HG03175 (cell line): ENCODE measurements around the gene PRAME.
"Not testable (repeated sequence)": the region's sequence is repeated elsewhere in the genome, so short reads cannot be mapped to it uniquely, and the experiment has no call there.

ENCODE experiments used
- ATAC-seq: cut with Tn5 transposase; IDR thresholded peaks from one replicate; pipeline ENCODE4 v1.9.1; 2021; ENCODE audit warnings: mild to moderate bottlenecking, moderate library complexity; ENCODE audit not compliant: unreplicated experiment

PRAME gene

DNA sequence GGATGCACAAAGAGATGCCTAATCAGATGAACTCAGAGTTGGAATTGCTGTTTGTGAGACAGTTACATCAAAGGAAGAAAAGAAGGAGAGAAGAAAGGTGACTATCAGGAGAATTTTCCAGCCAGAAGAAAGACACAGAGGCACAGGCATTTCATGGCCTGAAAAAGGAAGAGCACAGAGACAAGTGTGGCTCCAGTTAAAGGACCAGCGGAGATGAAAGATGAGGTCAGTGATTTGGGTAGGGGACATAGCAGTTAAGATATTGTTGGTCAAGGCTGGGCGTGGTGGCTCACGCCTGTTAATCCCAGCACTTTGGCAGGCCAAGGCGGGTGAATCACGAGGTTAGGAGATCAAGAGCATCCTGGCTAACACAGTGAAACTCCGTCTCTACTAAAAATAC lies 35.6 kb downstream of the PRAME start:
- ATAC-seq: no peak

DNA sequence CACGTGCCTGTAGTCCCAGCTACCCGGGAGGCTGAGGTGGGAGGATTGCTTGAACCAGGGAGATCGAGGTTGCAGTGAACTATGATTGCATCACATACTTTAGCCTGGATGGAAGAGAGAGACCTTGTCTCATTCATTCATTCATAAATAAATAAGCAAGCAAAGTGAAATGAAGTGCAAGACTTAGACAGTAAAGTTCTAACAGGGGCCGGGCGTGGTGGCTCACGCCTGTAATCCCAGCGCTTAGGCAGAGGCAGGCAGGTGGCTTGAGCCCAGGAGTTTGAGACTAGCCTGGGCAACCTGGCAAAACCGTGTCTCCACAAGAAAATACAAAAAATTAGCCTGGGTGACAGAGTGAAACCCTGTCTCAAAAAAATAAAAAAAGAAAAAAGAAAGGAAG lies 37.4 kb downstream of the PRAME start:
- ATAC-seq: no peak

DNA sequence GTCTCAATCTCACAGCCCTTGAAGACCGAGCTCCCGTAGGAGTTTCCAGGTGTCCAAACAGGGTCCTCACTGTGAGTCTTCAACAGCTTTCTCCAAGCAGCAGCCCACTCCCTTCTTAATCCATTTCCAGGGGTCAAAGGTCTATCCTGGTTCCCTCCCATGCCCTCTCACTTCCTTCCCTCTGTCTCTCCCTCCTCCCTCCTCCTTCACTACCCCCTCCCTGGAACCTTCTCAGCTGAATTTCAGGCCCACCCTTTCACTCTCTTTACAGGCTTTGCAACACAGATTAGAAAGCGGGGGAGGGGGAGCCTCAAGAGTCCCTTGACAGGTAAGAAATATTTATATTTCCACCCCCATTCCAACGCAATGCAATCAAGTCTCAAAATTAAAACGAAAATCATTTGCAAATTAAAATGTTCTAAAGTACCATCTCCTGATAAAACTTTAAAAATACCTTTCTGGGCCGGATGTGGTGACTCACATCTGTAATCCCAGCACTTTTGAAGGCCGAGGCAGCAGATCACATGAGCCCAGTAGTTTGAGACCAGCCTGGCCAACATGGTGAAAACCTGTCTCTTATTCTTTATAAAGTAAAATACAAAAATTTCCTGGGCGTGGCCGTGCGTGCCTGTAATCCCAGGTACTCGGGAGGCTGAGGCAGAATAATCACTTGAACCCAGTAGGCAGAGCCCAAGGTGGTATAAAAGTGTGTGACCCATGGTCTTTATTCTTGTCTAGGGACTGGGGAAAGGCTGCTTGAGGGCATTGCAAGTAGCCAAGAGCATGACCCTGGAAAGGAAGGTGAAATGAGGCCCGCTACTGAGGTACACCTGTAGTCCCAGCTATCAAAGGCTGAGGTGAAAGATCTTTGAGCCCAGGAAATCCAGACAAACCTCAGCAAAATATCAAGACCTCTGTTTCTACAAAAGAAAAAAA lies 38.1 kb downstream of the PRAME start:
- ATAC-seq: no peak

DNA sequence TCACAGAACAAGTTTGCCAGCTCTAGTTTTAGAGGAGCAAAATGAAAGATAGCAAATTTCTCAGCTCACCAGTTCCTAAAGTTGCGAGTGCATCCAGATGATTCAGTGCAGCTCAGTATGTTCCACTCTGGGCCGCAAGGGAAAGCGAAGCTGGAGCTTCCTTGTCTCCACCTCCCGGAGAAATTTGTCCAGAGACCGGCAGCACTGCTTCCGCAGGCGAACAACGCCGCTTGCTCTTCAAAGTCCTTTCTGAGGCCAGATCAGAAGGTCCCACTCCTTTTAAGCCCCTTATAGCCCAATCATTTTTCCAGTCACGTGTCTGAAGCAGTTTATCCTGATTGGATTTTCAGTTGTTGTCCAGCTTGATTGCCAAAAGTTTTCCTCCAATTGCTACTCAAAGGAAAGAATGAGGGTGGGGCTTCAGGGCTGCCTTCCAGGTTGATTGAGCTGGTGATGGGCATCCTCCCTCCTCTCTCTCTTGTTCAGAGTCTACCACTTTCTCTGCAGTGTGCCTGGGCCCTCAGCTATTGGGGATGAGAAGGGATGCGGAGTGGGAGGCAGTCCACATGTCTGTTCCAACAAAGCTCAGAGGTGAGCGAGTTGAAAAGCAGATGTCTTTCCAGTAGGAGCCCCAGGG lies 38.9 kb downstream of the PRAME start, which contains the start of gene ZNF280A:
ZNF280A (minus strand) TSS at position 251 of the 637 bp plus-strand sequence. CDS start 4,640 bp downstream, outside the sequence.
- no peak for ATAC-seq

DNA sequence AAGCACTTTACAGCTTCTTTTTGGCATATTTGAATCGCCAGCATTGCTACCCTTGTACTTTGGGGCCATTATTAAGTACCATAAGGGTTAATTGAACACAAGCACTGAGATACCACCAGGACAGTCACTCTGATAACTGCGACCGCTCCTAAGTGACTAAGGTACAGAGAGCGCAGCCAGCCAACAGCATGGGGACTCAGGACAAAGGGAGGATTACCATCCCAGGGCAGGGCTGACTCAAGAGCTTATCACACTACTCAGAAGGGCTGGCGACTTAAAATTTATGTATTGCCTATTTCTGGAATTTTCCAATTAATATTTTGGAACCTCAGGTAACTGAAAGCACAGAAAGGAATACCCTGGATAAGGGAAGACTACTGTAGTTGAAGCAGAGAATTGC lies 39.5 kb downstream of the PRAME start:
- no peak for ATAC-seq

DNA sequence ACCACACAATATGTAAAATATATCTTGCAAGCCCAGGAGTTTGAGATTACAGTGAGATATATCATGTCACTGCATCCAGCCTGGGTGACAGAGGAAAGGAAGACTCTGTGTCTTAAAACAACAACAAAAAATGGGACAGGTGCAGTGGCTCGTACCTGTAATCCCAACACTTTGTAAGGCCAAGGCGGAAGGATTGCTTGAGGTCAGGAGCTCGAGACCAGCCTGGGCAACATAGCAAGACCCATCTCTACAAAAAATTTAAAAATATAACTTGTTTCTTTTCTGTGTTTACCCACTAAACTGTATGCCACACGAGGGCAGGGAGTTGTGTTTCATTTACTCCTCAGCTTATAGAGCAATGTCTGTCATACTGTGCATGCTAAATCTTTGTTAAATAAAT lies 42.1 kb downstream of the PRAME start:
- no peak for ATAC-seq

DNA sequence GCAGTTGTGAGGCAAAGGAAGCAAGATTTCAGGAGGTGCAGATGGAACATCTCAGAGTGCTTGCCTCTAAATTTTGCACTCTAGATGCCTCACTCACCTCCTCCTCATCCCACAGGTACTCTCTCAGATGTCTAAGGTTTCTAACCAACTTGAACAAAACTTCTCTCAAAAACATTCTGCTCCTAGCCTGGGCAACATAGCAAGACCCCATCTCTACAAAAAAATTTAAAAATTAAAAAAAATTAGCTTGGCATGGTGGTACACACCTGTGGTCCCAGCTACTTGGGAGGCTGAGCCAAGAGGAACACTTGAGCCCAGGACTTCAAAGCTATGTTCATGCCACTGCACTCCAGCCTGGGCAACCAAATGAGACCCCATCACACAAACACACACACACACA lies 43.2 kb downstream of the PRAME start:
- ATAC-seq: no peak

DNA sequence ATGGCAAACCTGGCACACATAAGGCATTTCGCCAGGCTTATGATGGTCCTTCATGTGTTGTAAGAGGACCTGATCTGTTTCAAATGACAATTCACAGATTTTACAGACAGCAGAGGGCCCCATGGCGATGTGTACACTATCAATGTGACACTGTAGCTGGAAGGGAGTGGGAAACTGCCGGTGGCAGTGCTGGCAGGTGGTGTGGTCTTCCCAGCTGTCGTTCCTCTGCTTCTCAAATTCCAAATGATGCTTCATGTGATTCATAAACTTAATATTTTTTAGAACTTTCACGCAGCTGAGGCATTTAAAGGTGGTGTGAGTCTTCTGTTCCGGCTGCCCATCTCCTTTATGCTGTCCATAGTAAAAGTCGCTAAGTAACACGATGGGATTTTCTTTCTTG lies 44.6 kb downstream of the PRAME start:
- ATAC-seq: not testable (repeated sequence)

DNA sequence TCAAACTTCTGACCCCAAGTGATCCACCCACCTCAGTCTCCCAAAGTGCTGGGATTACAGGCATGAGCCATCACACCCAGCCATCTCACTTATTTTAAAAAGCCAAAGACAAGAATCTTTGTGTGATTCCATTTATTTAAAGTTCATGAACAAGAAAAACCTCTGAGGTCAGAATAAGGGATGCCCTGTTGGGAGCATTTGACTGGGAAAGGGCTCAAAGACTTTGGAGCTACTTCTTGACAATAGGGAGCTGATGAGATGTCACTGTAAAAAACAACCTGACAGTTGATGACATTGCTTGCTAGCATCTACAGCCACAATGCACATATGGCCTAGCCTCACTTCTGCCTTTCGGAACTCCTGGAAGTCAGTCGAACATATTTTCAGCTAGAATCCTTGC lies 45.4 kb downstream of the PRAME start:
- ATAC-seq: no peak

DNA sequence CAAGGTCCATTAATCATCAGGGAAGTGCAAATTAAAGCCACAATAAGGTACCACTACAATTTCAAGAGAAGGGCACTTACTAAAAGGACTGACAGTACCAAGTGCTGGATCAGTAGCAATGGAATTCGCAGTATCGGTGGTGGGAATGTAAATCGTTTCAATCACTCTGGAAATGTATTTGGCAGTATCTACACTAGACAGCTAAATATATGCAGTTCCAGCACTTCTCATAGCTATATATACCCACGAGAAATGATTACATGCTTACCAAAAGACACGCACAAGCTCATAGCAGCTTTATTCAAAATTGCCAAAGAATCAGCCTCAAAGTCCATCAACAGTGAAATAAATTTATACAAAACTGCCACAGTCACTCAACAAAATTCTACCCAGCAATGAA lies 46.1 kb downstream of the PRAME start:
- no peak for ATAC-seq

DNA sequence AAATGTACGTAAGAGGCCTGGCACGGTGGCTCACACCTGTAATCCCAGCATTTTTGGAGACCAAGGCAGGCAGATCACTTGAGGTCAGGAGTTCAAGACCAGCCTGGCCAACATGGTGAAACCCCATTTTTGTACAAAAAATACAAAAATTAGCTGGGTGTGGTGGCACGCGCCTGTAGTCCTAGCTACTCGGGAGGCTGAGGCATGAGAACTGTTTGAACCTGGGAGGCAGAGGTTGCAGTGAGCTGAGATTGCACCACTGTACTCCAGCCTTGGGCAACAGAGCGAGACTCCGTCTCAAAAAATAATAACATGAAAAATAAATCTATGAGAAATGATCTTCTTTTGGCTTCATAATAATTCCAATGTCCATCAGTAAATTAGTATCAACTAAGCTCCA lies 48.2 kb downstream of the PRAME start:
- ATAC-seq: not testable (repeated sequence)

DNA sequence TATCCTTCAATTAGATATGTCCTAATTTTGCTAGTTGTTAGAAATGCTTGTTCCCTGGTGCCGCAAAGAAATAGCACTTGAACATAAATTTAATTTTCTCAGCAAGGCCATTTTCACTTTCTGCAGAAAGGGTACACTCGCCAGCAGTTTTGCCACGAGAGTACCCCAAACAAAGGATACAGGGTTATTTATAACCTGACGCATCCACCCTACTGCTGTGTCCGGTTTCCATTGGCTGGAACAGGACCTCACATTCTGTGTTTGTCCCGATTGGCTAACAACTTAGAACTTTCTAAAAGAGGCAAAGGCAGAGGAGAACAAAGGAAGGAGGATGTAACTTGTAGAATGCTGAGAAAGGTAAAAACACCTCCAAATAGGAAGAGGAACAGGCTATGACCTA lies 49.2 kb downstream of the PRAME start:
- not testable (repeated sequence) for ATAC-seq

DNA sequence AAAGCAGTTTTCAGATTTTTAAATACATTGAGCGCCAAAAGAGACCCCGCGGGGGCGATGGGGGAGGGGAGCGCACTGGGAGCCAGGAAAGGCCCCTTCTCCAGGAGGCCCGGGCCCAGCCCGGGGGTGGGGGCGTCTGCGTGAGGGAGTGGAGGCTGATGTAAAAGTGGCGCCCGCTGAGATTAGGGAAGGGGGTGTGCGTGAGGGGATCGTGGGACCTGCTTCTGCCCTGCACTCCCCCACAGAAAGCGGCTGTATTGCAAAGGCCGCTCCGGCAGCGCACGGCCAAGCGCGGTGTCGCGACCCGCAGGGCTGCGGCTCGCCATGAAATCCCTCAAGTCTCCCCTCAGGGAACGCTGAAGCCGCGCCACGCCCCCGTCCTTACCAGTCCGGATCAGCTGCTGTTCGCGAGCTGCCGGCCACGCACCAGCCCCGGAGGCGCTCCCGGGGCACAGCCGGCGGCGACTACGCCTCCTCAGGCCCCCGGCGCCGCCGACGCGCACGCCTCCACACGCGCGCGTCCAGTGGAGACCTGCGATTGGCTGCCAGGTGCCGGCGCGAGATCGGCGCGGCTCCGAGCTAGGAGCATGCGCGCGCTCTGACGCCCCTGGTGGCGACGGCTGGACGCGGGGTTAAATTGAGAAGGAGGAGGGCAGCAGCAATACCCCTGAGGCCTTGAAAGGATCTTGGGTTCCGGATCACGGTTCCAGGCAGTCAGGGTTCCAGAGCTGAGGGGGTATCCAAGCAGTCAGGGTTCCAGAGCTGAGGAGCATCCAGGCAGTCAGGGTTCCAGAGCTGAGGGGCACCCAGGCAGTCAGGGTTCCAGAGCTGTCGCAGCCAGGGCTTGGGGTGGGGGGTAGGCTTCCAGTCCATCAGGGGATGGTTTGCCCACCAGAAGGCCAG lies 50.5 kb downstream of the PRAME start, which contains the start of gene ZNF280B:
ZNF280B (minus strand) TSS at position 469 of the 903 bp plus-strand sequence. CDS start 19,344 bp downstream, outside the sequence.
- ATAC-seq: peak; percentile 92

DNA sequence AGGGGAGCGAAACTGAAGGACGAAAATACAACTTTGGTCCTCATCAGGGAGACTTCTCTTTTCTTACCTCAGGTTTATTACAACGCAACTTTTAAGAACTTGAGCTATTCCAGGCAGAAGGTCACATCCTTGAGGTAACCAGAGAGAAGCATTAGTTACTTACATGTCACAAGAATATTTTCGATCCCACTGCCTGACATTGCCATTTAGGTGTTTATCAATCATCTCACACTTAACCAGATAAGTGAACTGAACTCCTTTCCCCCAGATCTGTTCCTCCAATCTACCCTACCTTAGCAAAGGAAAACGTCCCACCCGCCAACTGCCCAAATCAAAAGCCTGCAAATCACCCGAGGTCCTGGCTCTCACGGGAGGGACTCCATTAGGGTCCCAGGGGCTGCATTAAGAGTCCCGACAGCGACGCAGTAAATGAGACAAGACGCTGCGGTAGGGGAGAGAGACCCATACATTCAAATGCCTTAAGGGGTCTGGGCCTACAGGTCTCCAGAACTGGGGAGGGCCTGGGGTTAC lies 51.3 kb downstream of the PRAME start:
- no peak for ATAC-seq

DNA sequence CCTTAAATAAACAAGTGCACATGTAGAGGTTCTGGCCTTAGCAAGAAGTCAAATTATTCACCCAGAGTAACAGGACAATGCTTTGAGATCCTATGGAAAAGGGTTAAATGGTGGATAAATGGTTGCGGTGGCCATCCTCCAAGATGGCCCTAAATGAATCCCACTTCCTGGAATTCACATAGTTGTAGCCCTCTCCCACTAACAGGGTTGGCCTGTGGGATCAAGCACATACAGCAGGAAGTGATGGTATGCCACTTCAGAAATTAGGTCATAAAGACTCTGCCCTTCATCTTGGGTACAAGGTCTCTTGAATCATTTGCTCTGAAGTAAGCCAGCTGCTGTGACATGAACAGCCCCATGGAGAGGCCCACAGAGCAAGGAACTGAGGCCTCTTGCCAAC lies 52.3 kb downstream of the PRAME start:
- ATAC-seq: no peak

DNA sequence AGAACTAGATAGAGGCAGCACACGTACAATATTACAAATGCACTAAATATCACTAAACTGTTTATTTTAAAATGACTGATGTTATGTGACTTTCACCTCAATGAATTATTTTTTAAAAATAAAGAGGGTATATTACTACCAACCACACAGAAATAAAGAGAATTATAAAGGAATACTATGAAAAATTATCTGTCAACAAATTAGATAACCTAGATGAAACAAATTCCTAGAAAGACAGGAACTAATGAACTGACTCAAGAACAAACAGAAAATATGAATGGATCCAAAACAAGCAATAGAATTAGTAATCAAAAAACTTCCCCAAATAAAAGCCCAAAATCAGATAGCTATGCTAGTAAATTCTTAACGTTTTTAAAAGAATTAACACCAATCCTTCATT lies 60.8 kb downstream of the PRAME start:
- no peak for ATAC-seq
